GM19351 (cell line): ENCODE results near the gene KIAA2012.

Experiments used
- ATAC-seq: cut with Tn5 transposase; IDR thresholded peaks from one replicate; pipeline ENCODE4 v1.9.1; 2021; ENCODE audit warnings: mild to moderate bottlenecking, moderate library complexity; ENCODE audit not compliant: unreplicated experiment

KIAA2012 gene

GRCh38 chr2:202074324-202074723 lies 1.3 kb downstream of the KIAA2012 start:
- ATAC-seq, result no peak

GRCh38 chr2:202079310-202079709 lies 6.3 kb downstream of the KIAA2012 start:
- no peak for ATAC-seq

- no peak for ATAC-seq
Observed at GRCh38 chr2:202084265-202084664, 11.2 kb downstream of the KIAA2012 start.

- ATAC-seq, result no peak
Observed at GRCh38 chr2:202088777-202089176, 15.7 kb downstream of the KIAA2012 start.

GRCh38 chr2:202090530-202090929 lies 17.5 kb downstream of the KIAA2012 start:
- ATAC-seq, result no peak

GRCh38 chr2:202091476-202091875 lies 18.4 kb downstream of the KIAA2012 start:
- ATAC-seq, result no peak

GRCh38 chr2:202094426-202094986 lies 21.5 kb downstream of the KIAA2012 start:
- no peak for ATAC-seq

GRCh38 chr2:202095235-202095634 lies 22.2 kb downstream of the KIAA2012 start:
- ATAC-seq, result no peak

GRCh38 chr2:202096736-202097135 lies 23.7 kb downstream of the KIAA2012 start:
- no peak for ATAC-seq

GRCh38 chr2:202098291-202098690 lies 25.2 kb downstream of the KIAA2012 start:
- no peak for ATAC-seq

GRCh38 chr2:202099515-202099914 lies 26.5 kb downstream of the KIAA2012 start:
- ATAC-seq, result no peak

- no peak for ATAC-seq
Observed at GRCh38 chr2:202100176-202100575, 27.1 kb downstream of the KIAA2012 start.

- no peak for ATAC-seq
Observed at GRCh38 chr2:202101026-202101579, 28.0 kb downstream of the KIAA2012 start.

GRCh38 chr2:202102425-202103000 lies 29.5 kb downstream of the KIAA2012 start:
- ATAC-seq, result no peak

GRCh38 chr2:202104286-202104870 lies 31.3 kb downstream of the KIAA2012 start:
- no peak for ATAC-seq

- ATAC-seq, result no peak
Observed at GRCh38 chr2:202105025-202105424, 32.0 kb downstream of the KIAA2012 start.

GRCh38 chr2:202108345-202108744 lies 35.3 kb downstream of the KIAA2012 start:
- ATAC-seq, result no peak

GRCh38 chr2:202109139-202109736 lies 36.2 kb downstream of the KIAA2012 start:
- no peak for ATAC-seq

- no peak for ATAC-seq
Observed at GRCh38 chr2:202109737-202110184, 36.7 kb downstream of the KIAA2012 start.

- ATAC-seq, result no peak
Observed at GRCh38 chr2:202110491-202110890, 37.4 kb downstream of the KIAA2012 start.

GRCh38 chr2:202112041-202112440 lies 39.0 kb downstream of the KIAA2012 start:
- ATAC-seq, result no peak
